ENCODE measurements around the gene KRT5.

DNA sequence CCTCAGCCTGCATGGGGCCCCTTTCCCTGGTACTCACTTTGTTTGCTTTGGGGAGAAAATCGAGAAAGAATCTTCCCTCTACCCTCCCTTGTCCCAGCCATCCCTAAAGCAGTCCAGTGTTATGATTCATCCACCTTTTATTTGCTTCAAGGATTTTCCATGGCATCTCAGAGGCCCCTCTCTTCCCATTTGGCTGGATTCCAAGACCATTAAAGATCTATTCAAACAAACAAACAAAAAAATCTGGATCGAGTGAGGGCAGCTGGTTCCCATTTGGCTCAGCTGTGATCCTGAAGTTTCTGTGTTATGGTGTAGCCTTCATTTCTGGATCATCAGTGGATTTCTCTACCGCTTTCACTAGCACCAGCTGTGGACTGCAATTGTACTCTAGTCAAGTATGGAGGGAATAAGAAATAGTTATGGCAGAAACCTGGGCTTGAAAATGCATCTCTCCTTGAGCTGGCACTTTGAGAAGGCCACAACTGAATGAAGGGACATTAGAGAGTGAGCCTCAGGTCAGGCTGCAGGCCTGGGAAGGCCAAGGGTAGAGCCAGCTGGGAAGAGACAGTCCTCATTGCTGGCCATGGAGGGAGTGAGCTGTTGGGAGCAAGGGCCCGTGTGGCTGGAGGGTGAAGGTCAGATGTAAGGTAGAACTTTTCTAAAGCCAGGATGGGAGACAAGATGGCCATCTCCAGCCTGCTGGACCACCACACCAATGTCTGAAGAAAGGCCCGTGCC, 19.1 kb upstream of the KRT5 start:
- TF ChIP-seq POLR2A (IDR thresholded peaks at IDR 0.05; ENCODE audit: low read depth, low read length) (no peak), TAF1 (IDR thresholded peaks at IDR 0.05; ENCODE audit: borderline replicate concordance, low read depth, low read length) (no peak)

Measured in GM12892 (cell line).